HepG2 (cell line): Measurements from ENCODE around the gene KIF2C. TPM values are rescaled to one million over a fixed set of nuclear protein-coding genes. Genes with fewer than 3 reads are reported as not detected.

Source experiments
- ATF7-NPFF ChIP-seq: sonication (generic); formaldehyde crosslinking; IDR thresholded peaks from 2 replicates; pipeline ENCODE4 v1.8.1; 2023; ENCODE audit warnings: mild to moderate bottlenecking, low read depth, missing genetic modification reagents, moderate library complexity
- DNMT1 ChIP-seq: sonication (generic); formaldehyde crosslinking; IDR thresholded peaks from 2 replicates; pipeline ENCODE4 v1.5.1; 2020; ENCODE audit warnings: mild to moderate bottlenecking, missing genetic modification reagents
- EP300 ChIP-seq, 3 experiments: sonication (generic) in 1 of 3; formaldehyde crosslinking in 1 of 3; IDR thresholded peaks; 2 replicates each; pipeline versions ENCODE4 v1.5.1 to v1.6.1; 2011 to 2020; ENCODE audit warnings: low read depth in 2 of 3, low read length in 2 of 3, borderline replicate concordance in 1 of 3, improper control_type of control experiment in 1 of 3, mild to moderate bottlenecking in 1 of 3, missing genetic modification reagents in 1 of 3, moderate library complexity in 1 of 3
- GTF2F1 ChIP-seq: fragments of 150-350 bp; IDR thresholded peaks from 2 replicates; pipeline ENCODE4 v1.6.1; 2014; ENCODE audit warnings: low read length
- JARID2 ChIP-seq: sonication (generic); formaldehyde crosslinking; IDR thresholded peaks from 2 replicates; pipeline ENCODE4 v1.8.1; 2023; ENCODE audit warnings: missing genetic modification reagents, inconsistent platforms; ENCODE audit not compliant: insufficient replicate concordance
- KLF11 ChIP-seq: IDR thresholded peaks from 2 replicates; pipeline ENCODE4 v1.6.1; 2016; ENCODE audit warnings: missing compliant biosample characterization
- NFRKB ChIP-seq: fragments of 450-650 bp; IDR thresholded peaks from 2 replicates; pipeline ENCODE4 v1.6.1; 2017
- POGZ ChIP-seq: sonication (generic); formaldehyde crosslinking; IDR thresholded peaks from 2 replicates; pipeline ENCODE4 v1.4.0; 2020; ENCODE audit warnings: mild to moderate bottlenecking, missing genetic modification reagents
- PRPF4 ChIP-seq: fragments of 200-400 bp; formaldehyde crosslinking; IDR thresholded peaks from 2 replicates; pipeline ENCODE4 v1.6.1; 2016; ENCODE audit warnings: low read length, low read depth; ENCODE audit not compliant: poor library complexity, severe bottlenecking
- PTBP1 ChIP-seq: fragments of 200-400 bp; formaldehyde crosslinking; IDR thresholded peaks from 2 replicates; pipeline ENCODE4 v1.6.1; 2018; ENCODE audit warnings: low read length, low read depth; ENCODE audit not compliant: poor library complexity, severe bottlenecking
- RAD21 ChIP-seq: fragments of 450-650 bp; formaldehyde crosslinking; IDR thresholded peaks from 2 replicates; pipeline ENCODE4 v1.5.0; 2020; ENCODE audit warnings: mild to moderate bottlenecking
- SNAPC4 ChIP-seq: sonication (generic); formaldehyde crosslinking; IDR thresholded peaks from 2 replicates; pipeline ENCODE4 v1.4.0; 2020; ENCODE audit warnings: mild to moderate bottlenecking, missing genetic modification reagents
- XBP1 ChIP-seq: sonication (generic); formaldehyde crosslinking; IDR thresholded peaks from 2 replicates; pipeline ENCODE4 v1.5.0; 2020; ENCODE audit warnings: missing genetic modification reagents
- ZBTB20 ChIP-seq: sonication (generic); formaldehyde crosslinking; IDR thresholded peaks from 2 replicates; pipeline ENCODE4 v1.8.1; 2023; ENCODE audit warnings: missing genetic modification reagents, low read depth, mild to moderate bottlenecking, borderline replicate concordance
- ZNF317 ChIP-seq: sonication (generic); formaldehyde crosslinking; IDR thresholded peaks from 2 replicates; pipeline ENCODE4 v1.5.0; 2020; ENCODE audit warnings: mild to moderate bottlenecking, missing genetic modification reagents
- ZNF414 ChIP-seq: sonication (generic); formaldehyde crosslinking; IDR thresholded peaks from 2 replicates; pipeline ENCODE4 v1.5.0; 2020; ENCODE audit warnings: missing genetic modification reagents
- ZNF780A ChIP-seq: sonication (generic); formaldehyde crosslinking; IDR thresholded peaks from 2 replicates; pipeline ENCODE4 v1.8.0; 2022; ENCODE audit warnings: mild to moderate bottlenecking, missing genetic modification reagents, moderate library complexity
- ZNF83 ChIP-seq: sonication (generic); formaldehyde crosslinking; IDR thresholded peaks from 2 replicates; pipeline ENCODE4 v1.4.0; 2020; ENCODE audit warnings: missing genetic modification reagents, mild to moderate bottlenecking, borderline replicate concordance
- ZSCAN29 ChIP-seq: sonication (generic); formaldehyde crosslinking; conservative IDR thresholded peaks from 2 replicates; pipeline ENCODE4 v1.4.0; 2020; ENCODE audit warnings: mild to moderate bottlenecking, missing genetic modification reagents
- ZXDC ChIP-seq: sonication (generic); formaldehyde crosslinking; IDR thresholded peaks from 2 replicates; pipeline ENCODE4 v1.5.0; 2020; ENCODE audit warnings: mild to moderate bottlenecking, missing genetic modification reagents
- polyA plus RNA-seq, 8 experiments: library from polyadenylated mRNA; depleted of rRNA in 3 of 8; stranded (reverse) in 7 of 8; unstranded in 1 of 8; fragments of >200 nt; fragmentation: Illumina TruSeq in 4 of 8; extraction: Trizol in 4 of 8; gene quantifications; 2 replicates each; pipeline versions ENCODE4 v1.2.1 to v1.2.3, GENCODE V29; 2011 to 2016; ENCODE audit warnings: low read depth in 4 of 8, missing spikeins in 1 of 8, mixed read lengths in 1 of 8; ENCODE audit not compliant: insufficient read depth in 1 of 8
- total RNA-seq, 5 experiments: library from RNA; depleted of rRNA; stranded (reverse); fragments of >200 nt; fragmentation: Illumina TruSeq; extraction: Trizol; gene quantifications; 2 replicates each; pipeline ENCODE4 v1.2.3, GENCODE V29; 2016; ENCODE audit warnings: low read depth in 1 of 5

Gene KIF2C
- total and polyA plus RNA-seq, 2 of the 13 experiments (the other 11 are each of a cell fraction or from before 2014, with no cell fraction given): 29.7 to 53.7 TPM

GRCh38 chr1:44807364-44808062 is 67.9 kb downstream of the KIF2C start (continued):
- TF ChIP-seq ZNF83 (CRISPR knock-in tag) (peak; percentile 94; the same call in 1 of the 2 replicates), ZSCAN29 (CRISPR knock-in tag) (peak; percentile 59; the same call in 1 of the 2 replicates), POGZ (CRISPR knock-in tag) (peak; percentile 53; the same call in 1 of the 2 replicates), ZNF414 (CRISPR knock-in tag) (peak; percentile 68; the same call in 1 of the 2 replicates), DNMT1 (CRISPR knock-in tag) (no peak), ZNF317 (CRISPR knock-in tag) (peak; percentile 65), KLF11 (no peak), SNAPC4 (CRISPR knock-in tag) (no peak; the same call in 1 of the 2 replicates), XBP1 (CRISPR knock-in tag) (no peak; the same call in 1 of the 2 replicates), ZBTB20 (CRISPR knock-in tag) (peak; percentile 77; the same call in 1 of the 2 replicates), ATF7-NPFF (peak; percentile 48), GTF2F1 (peak; percentile 15; the same call in 1 of the 2 replicates), PTBP1 (no peak), NFRKB (no peak), RAD21 (no peak), ZXDC (CRISPR knock-in tag) (no peak; the same call in 1 of the 2 replicates), PRPF4 (no peak), EP300 (IDR thresholded peaks at IDR 0.05; ENCODE audit: low read depth in 2 of 2, low read length in 2 of 2) (peak; percentile 71 to 92; a peak in 3 of 4 replicates), EP300 (CRISPR knock-in tag; IDR thresholded peaks at IDR 0.05; ENCODE audit: borderline replicate concordance) (peak; percentile 57; the same call in 1 of the 2 replicates), ZNF780A (CRISPR knock-in tag) (no peak), JARID2 (CRISPR knock-in tag) (no peak)
